Fibroblast of lung (primary cell): ENCODE data around the gene MICALL1. TPM values are rescaled to one million over a fixed set of nuclear protein-coding genes. Genes with fewer than 3 reads are reported as not detected.

Source experiments
- DNase-seq, 2 donors: peaks; one replicate each; pipeline versions ENCODE4 v3.0.0 to v3.0.0-alpha.2; 2010; ENCODE audit warnings: low read depth in 2 of 2
- H2AFZ ChIP-seq: 2 replicates; pipeline ENCODE4 v1.5.1; 2012; ENCODE audit warnings: low read length, control low read depth, inconsistent platforms
- H3K27ac ChIP-seq: 2 replicates; pipeline ENCODE4 v1.5.1; 2011; ENCODE audit warnings: low read length, control low read depth; ENCODE audit not compliant: insufficient read depth
- H3K27me3 ChIP-seq: 2 replicates; pipeline ENCODE4 v1.5.1; 2011; ENCODE audit warnings: mild to moderate bottlenecking, low read length; ENCODE audit not compliant: control insufficient read depth, insufficient read depth
- H3K36me3 ChIP-seq: 2 replicates; pipeline ENCODE4 v1.5.1; 2011; ENCODE audit warnings: low read length; ENCODE audit not compliant: control insufficient read depth, insufficient read depth
- H3K4me1 ChIP-seq: 2 replicates; pipeline ENCODE4 v1.5.1; 2011; ENCODE audit warnings: low read length; ENCODE audit not compliant: control insufficient read depth, insufficient read depth; ENCODE audit errors: extremely low read depth
- H3K4me2 ChIP-seq: 2 replicates; pipeline ENCODE4 v1.5.1; 2011; ENCODE audit warnings: low read length, control low read depth; ENCODE audit not compliant: insufficient read depth; ENCODE audit errors: extremely low read depth
- H3K4me3 ChIP-seq, 4 experiments: fragments of 200-600 bp in 1 of 4; sonication (generic) in 1 of 4; replicated peaks in 1 of 4; 2 replicates each; pipeline ENCODE4 v1.5.1; 2011 to 2016; ENCODE audit warnings: low read length in 4 of 4, low read depth in 3 of 4, mild to moderate bottlenecking in 3 of 4, control low read depth in 2 of 4, inconsistent platforms in 1 of 4, mixed read lengths in 1 of 4; ENCODE audit not compliant: insufficient read depth in 1 of 4; ENCODE audit errors: control extremely low read depth in 1 of 4
- H3K79me2 ChIP-seq: 2 replicates; pipeline ENCODE4 v1.5.1; 2012; ENCODE audit warnings: mild to moderate bottlenecking, low read length, inconsistent platforms; ENCODE audit not compliant: control insufficient read depth, insufficient read depth
- H3K9ac ChIP-seq: 2 replicates; pipeline ENCODE4 v1.5.1; 2011; ENCODE audit warnings: mild to moderate bottlenecking, low read length, control low read depth; ENCODE audit not compliant: insufficient read depth
- H3K9me3 ChIP-seq: 2 replicates; pipeline ENCODE4 v1.5.1; 2012; ENCODE audit warnings: low read depth, low read length; ENCODE audit not compliant: control insufficient read depth, insufficient read depth
- H4K20me1 ChIP-seq: 2 replicates; pipeline ENCODE4 v1.5.1; 2011; ENCODE audit warnings: low read length; ENCODE audit not compliant: control insufficient read depth, insufficient read depth; ENCODE audit errors: extremely low read depth
- CTCF ChIP-seq, 2 donors: IDR thresholded peaks in 1 of 2; conservative IDR thresholded peaks in 1 of 2; 1 replicate in 1 of 2; 2 replicates in 1 of 2; pipeline ENCODE4 v1.5.1; 2011 to 2012; ENCODE audit warnings: low read length in 2 of 2, control low read depth in 1 of 2, inconsistent platforms in 1 of 2, low read depth in 1 of 2, mild to moderate bottlenecking in 1 of 2
- EZH2 ChIP-seq: IDR thresholded peaks from 2 replicates; pipeline ENCODE4 v1.5.1; 2012; ENCODE audit warnings: low read length, control low read depth, mild to moderate bottlenecking; ENCODE audit errors: missing control alignments
- polyA minus RNA-seq: library from RNA; depleted of rRNA, polyadenylated mRNA; stranded (reverse); fragments of >200 nt; gene quantifications from 2 replicates; pipeline ENCODE4 v1.2.3, GENCODE V29; 2011; ENCODE audit warnings: low replicate concordance
- polyA plus RNA-seq, 2 donors: library from polyadenylated mRNA; depleted of rRNA in 1 of 2; stranded (reverse) in 1 of 2; unstranded in 1 of 2; fragments of >200 nt; gene quantifications; 2 replicates each; pipeline ENCODE4 v1.2.1, GENCODE V29; 2011 to 2012; ENCODE audit warnings: missing spikeins in 1 of 2
- total RNA-seq: library from RNA; depleted of rRNA; stranded (reverse); fragments of >200 nt; gene quantifications from 2 replicates; pipeline ENCODE4 v1.2.1, GENCODE V29; 2014

Gene MICALL1, protein sequence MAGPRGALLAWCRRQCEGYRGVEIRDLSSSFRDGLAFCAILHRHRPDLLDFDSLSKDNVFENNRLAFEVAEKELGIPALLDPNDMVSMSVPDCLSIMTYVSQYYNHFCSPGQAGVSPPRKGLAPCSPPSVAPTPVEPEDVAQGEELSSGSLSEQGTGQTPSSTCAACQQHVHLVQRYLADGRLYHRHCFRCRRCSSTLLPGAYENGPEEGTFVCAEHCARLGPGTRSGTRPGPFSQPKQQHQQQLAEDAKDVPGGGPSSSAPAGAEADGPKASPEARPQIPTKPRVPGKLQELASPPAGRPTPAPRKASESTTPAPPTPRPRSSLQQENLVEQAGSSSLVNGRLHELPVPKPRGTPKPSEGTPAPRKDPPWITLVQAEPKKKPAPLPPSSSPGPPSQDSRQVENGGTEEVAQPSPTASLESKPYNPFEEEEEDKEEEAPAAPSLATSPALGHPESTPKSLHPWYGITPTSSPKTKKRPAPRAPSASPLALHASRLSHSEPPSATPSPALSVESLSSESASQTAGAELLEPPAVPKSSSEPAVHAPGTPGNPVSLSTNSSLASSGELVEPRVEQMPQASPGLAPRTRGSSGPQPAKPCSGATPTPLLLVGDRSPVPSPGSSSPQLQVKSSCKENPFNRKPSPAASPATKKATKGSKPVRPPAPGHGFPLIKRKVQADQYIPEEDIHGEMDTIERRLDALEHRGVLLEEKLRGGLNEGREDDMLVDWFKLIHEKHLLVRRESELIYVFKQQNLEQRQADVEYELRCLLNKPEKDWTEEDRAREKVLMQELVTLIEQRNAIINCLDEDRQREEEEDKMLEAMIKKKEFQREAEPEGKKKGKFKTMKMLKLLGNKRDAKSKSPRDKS
- total RNA-seq: 17.2 and 17.7 TPM in 2 replicates
- polyA plus RNA-seq: 19.5 and 20.1 TPM in 2 replicates
- polyA plus RNA-seq (2012): 22.3 and 26.2 TPM in 2 replicates
- 54.0 TPM in 2 replicates for polyA minus RNA-seq

DNA sequence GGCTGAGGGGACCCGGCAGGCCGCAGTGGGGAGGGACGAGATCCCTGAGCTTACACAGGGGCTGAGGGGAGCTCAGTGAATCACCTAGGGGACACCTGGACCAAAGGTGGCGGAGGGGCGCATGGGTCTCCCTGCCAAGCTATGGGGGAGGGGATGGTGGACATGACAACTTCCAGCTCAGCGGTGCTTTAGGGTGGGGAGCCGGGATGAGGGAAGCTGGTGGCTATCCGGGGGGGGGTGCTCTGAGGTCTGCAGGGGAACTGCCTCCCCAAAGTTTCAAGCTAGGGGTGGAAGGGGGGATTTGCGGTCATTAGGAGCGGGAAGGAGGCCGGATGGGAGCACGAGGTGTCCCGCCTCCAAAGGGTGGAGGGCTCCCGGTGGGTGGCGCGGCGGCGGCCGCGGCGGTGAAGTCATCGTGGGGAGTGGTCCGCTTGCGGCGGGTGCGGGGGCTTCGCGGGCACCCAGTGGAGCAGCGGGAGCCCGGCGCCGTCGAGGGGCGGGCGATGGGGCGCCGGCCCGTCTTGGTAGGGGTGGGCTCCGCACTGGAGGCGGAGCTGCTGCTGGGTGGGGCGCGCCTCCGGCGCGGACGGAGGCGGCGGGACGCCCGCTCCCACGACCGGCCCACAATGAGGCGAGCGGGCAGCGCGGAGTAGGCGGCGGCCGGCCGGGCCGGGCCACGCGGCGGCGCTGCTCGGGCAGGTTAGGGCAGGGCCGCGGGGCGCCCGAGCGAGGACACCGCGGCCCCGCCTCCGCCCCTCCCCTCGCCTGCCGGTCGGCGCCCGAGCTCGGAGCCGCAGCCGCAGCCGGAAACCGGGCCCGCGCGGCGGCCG is at the start of gene MICALL1:
TSS of gene MICALL1 (plus strand) at position 764 of the 830 bp plus-strand sequence. CDS start 126 bp downstream, outside the sequence.
- H2AFZ ChIP-seq: no peak within 1 kb of the TSS
- peaks cover 32% of the 10 kb centered on the region for H3K79me2 ChIP-seq
- peaks cover 27% of the 10 kb centered on the region for H3K4me1 ChIP-seq
- H3K27ac ChIP-seq: peak within 1 kb of the TSS; percentile 93
- H3K9me3 ChIP-seq: no peaks in the 10 kb centered on the region
- H3K4me3 ChIP-seq: peak within 1 kb of the TSS; percentile 63 to 82 (median 80)
- H4K20me1 ChIP-seq: no peaks in the 10 kb centered on the region
- TF ChIP-seq EZH2 (no peak), CTCF (conservative IDR thresholded peaks at IDR 0.05 in 1 of 2, IDR thresholded peaks at IDR 0.05 in 1 of 2; ENCODE audit: low read depth in 1 of 2, low read length in 2 of 2) (no peak)
- H3K27me3 ChIP-seq: no peaks in the 10 kb centered on the region
- peak; percentile 73 to 79 for DNase-seq
- H3K36me3 ChIP-seq: peaks cover 4% of the 10 kb centered on the region
- H3K9ac ChIP-seq: peak within 1 kb of the TSS; percentile 83
- H3K4me2 ChIP-seq: peak within 1 kb of the TSS; percentile 93

GRCh38 chr22:37860796-37861421 is 45.2 kb upstream of the MICALL1 start:
- no peak for DNase-seq
- peaks cover 22% of the 10 kb centered on the region for H3K36me3 ChIP-seq
- no peaks in the 10 kb centered on the region for H3K9me3 ChIP-seq
- H3K4me2 ChIP-seq: no peak overlapping the region
- H3K27me3 ChIP-seq: no peaks in the 10 kb centered on the region
- H2AFZ ChIP-seq: no peak overlapping the region
- no peak overlapping the region for H3K27ac ChIP-seq
- H3K9ac ChIP-seq: no peak overlapping the region
- no peak overlapping the region for H3K4me3 ChIP-seq
- TF ChIP-seq CTCF (conservative IDR thresholded peaks at IDR 0.05 in 1 of 2, IDR thresholded peaks at IDR 0.05 in 1 of 2; ENCODE audit: low read depth in 1 of 2, low read length in 2 of 2) (no peak), EZH2 (no peak)
- H4K20me1 ChIP-seq: no peaks in the 10 kb centered on the region
- no peaks in the 10 kb centered on the region for H3K4me1 ChIP-seq
- H3K79me2 ChIP-seq: peaks cover 5% of the 10 kb centered on the region
